Measurements from ENCODE around the gene FBXL3. TPM values are rescaled to one million over a fixed set of nuclear protein-coding genes. Genes with fewer than 3 reads are reported as not detected.

Gene FBXL3
- polyA plus RNA-seq, 1 donor from 2014 or later = 44.1 TPM

GRCh38 chr13:77047649-77048343 is 20.8 kb upstream of the FBXL3 start:
- no peak overlapping the region for H3K4me2 ChIP-seq (ENCODE audit: low read length)
- H3K9me2 ChIP-seq (ENCODE audit: insufficient read depth, low read length) = no peaks in the 10 kb centered on the region
- H3K9me3 ChIP-seq (ENCODE audit: low read length) = no peaks in the 10 kb centered on the region
- H2AFZ ChIP-seq (ENCODE audit: low read depth, low read length) = no peak overlapping the region
- no peak overlapping the region for H3K9ac ChIP-seq (ENCODE audit: low read length)
- H3F3A ChIP-seq (ENCODE audit: insufficient read depth, low read length, poor library complexity, severe bottlenecking) = no peaks in the 10 kb centered on the region
- no peak overlapping the region for H3K27ac ChIP-seq (ENCODE audit: low read length)
- H4K20me1 ChIP-seq (ENCODE audit: insufficient read depth) = no peaks in the 10 kb centered on the region
- no peaks in the 10 kb centered on the region for H3K27me3 ChIP-seq (ENCODE audit: insufficient read depth, low read depth, low read length)
- no peaks in the 10 kb centered on the region for H3K79me2 ChIP-seq (replicated peaks; ENCODE audit: insufficient read depth, low read length)
- TF ChIP-seq EZH2 (IDR thresholded peaks at IDR 0.05; ENCODE audit: borderline replicate concordance, insufficient read depth, low read length, poor library complexity, severe bottlenecking) = no peak
- no peak for TF ChIP-seq POLR2AphosphoS5 (IDR thresholded peaks at IDR 0.05)
- no peak for TF ChIP-seq MXI1 (conservative IDR thresholded peaks at IDR 0.05; ENCODE audit: poor library complexity, severe bottlenecking)
- no peak for TF ChIP-seq SMC3 (conservative IDR thresholded peaks at IDR 0.05; ENCODE audit: poor library complexity)
- no peak for TF ChIP-seq TAF1 (IDR thresholded peaks at IDR 0.05; ENCODE audit: low read depth)
- no peak for TF ChIP-seq EP300 (conservative IDR thresholded peaks at IDR 0.05; ENCODE audit: poor library complexity, severe bottlenecking)
- TF ChIP-seq REST (IDR thresholded peaks at IDR 0.05; ENCODE audit: borderline replicate concordance) = no peak
- no peak for TF ChIP-seq CTCF (IDR thresholded peaks at IDR 0.05; ENCODE audit: poor library complexity, severe bottlenecking)
- no peak for TF ChIP-seq RAD21 (conservative IDR thresholded peaks at IDR 0.05)
- no peak overlapping the region for H3K4me3 ChIP-seq (ENCODE audit: low read length)
- peaks cover 7% of the 10 kb centered on the region for H3K36me3 ChIP-seq (ENCODE audit: insufficient read depth, low read length)

GRCh38 chr13:77042566-77043177 is 15.7 kb upstream of the FBXL3 start:
- Histone ChIP-seq H3K4me3 (ENCODE audit: low read length) (no peak overlapping the region), H3K27me3 (ENCODE audit: insufficient read depth, low read depth, low read length) (no peaks in the 10 kb centered on the region), H3K9me2 (ENCODE audit: insufficient read depth, low read length) (no peaks in the 10 kb centered on the region), H3K27ac (ENCODE audit: low read length) (no peak overlapping the region), H3K36me3 (ENCODE audit: insufficient read depth, low read length) (no peaks in the 10 kb centered on the region), H3K79me2 (replicated peaks; ENCODE audit: insufficient read depth, low read length) (no peaks in the 10 kb centered on the region), H3K9me3 (ENCODE audit: low read length) (no peaks in the 10 kb centered on the region), H3K4me2 (ENCODE audit: low read length) (no peak overlapping the region), H3K9ac (ENCODE audit: low read length) (no peak overlapping the region), H3F3A (ENCODE audit: insufficient read depth, low read length, poor library complexity, severe bottlenecking) (no peaks in the 10 kb centered on the region), H4K20me1 (ENCODE audit: insufficient read depth) (no peaks in the 10 kb centered on the region), H2AFZ (ENCODE audit: low read depth, low read length) (no peak overlapping the region)
- TF ChIP-seq EZH2 (IDR thresholded peaks at IDR 0.05; ENCODE audit: borderline replicate concordance, insufficient read depth, low read length, poor library complexity, severe bottlenecking) = no peak
- TF ChIP-seq POLR2AphosphoS5 (IDR thresholded peaks at IDR 0.05) = no peak
- TF ChIP-seq TAF1 (IDR thresholded peaks at IDR 0.05; ENCODE audit: low read depth) = no peak
- no peak for TF ChIP-seq REST (IDR thresholded peaks at IDR 0.05; ENCODE audit: borderline replicate concordance)

All from neural cell (in vitro differentiated cells).